ENCODE results near the gene ARNT2.

GRCh38 chr15:80396096-80396495 lies 8.1 kb upstream of the ARNT2 start:
- TF ChIP-seq CTCF (IDR thresholded peaks at IDR 0.05): no peak
- TF ChIP-seq POLR2A (IDR thresholded peaks at IDR 0.05): no peak
